Activated CD8-positive, alpha-beta memory T cell treated with anti-CD3 and anti-CD28 coated beads, Interleukin-2, amount 50 U/mL, for 24 hours (primary cell): ENCODE data around the gene PDYN.

ENCODE experiments used
- DNase-seq: peaks from one replicate; pipeline ENCODE4 v3.0.0-alpha.2; 2020; ENCODE audit errors: extremely low read depth

The PDYN gene

DNA sequence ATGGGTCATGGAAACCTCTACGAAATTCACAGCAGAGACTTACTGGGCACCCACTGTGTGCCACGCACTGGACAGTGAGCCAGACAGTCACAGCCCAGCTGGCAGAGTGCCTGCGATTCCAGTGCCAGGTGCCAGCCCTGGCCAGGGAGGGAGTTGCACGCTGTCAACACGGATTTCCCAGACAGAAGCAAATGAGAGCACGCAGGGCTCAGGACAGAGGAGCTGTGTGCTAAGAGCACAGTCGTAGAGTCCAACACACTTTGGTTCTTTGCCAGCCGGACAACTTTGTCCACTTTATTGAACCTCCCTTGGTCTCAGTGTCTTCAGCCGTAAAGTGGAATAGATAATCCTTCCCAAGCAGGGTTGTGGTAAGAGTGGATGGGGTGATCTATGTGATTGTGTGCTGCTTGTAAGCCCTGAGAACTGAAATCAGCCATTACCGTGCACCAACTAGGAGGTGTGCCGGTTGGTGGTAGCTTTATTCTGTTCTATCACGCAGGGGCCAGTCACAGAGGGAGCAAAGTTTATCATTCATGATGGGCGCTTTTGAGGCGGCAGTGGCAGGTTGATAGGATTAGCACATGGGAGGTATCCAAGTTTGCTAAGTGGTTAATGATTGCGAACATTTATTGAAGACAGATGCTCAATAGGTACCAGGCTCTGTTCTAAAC, 58.0 kb downstream of the PDYN start:
- DNase-seq = no peak

DNA sequence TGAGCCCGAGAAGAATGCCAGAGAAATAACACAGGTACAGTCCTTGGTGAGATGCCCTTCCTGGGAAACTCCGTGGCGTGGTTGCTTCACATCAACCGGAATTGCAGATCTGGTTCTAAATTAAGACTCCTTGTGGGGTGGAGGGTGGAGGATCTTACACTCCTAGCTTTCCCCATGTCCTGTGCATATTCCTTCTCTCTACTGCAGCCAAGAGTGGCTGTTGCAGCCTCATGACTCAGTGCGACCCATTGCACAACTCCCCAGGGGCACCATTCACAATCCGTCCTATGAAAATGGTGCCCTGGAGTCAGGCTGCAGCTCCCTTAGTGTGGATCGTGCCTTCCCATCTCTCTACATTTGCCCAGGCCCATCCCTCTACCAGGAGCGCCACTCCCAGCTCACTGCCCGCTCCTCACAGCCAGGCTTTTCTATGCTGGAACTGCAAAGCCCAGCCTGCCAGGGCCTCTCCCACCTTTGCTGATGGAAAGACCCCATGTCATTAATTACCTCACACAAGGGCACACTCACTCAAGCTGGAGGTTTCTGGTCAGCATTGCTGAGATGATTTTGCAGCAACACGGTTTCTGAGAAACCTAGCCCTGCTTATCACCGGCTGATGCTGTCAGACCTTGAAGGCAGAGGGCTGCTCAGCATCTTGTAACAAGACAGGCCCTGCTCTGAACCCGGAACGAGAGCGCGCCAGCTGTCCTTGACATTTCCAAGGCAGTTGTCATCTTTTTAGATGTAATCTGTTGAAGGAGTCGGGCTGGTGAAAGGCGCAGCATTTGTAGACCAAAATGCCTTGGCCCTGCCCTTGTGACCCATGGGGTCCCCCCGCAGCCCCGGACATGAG, 58.9 kb downstream of the PDYN start:
- no peak for DNase-seq

DNA sequence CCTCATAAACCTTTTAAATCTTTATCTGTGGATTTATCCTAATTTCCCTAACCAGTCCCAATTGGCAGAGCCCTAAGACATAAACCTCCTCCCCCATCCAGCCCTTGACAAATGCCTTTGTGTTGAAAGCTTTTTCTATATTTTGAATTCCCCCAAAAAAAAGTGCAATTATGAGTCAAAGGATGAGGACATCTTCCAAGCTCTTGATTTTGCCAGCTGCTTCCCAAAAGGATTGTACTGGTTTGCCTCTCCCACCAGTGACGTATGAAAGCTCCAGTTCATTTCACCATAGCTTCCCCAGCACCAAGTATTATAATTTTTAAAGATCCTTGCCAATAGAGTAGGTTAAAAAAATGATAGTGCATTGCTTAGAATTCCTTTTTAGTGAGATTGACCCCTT, 59.7 kb downstream of the PDYN start:
- no peak for DNase-seq

DNA sequence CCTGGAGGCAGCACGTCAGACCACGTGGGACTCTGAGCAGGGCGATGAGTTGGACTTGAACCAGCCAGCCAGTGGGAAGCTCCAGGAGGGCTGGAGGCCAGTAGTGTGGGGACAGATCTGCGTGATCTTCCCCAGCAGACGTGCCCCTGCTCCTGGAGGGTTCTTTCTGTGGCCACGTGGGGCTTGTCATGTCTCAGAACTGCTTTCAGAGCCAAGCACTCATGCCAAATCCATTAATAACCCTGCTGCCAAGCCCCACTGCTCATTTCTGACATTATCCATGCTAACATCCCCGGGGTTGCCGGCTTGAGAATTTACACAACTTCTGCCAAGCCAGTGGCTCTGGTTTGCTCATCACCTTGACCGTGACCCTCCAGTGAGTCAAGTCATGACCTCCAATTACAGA, 60.4 kb downstream of the PDYN start:
- DNase-seq = no peak

DNA sequence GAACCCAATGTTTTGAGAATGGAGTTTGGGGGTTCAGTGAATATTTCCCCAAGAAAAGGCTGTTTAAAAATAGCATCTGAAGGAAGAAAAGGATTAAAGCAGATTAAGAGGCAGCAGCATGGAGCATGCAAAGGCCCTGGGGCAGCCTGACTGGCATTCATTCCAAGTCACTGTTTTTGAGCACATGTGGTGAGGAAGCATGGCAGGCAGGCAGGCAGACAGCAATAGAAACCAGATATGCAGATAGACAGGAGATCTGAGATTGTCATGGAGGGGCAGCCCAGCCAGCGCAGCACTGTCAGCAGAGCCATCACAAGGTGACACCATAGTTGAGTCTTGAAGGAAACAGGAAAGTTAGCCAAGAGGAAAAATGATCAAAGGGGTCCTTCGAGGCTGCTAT, 60.9 kb downstream of the PDYN start:
- DNase-seq = no peak

DNA sequence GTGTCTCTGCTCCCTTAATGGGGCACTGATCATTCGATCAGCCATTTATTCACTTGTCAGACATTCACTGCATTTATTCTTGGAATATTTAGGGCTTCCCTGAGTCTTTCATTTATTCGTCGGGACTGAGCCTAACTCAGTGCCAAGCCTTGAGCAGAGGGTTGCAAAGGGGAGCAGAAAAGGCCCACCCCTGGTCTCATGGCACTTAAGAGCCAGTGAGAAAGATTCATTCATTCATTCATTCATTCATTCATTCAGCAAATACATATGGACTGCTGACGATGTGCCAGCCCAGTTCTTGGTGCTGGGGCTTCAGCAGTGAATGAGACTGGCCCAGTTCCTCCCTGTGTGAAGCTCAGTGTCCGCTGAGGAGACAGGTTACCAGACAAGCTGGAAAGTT, 62.0 kb downstream of the PDYN start:
- no peak for DNase-seq

DNA sequence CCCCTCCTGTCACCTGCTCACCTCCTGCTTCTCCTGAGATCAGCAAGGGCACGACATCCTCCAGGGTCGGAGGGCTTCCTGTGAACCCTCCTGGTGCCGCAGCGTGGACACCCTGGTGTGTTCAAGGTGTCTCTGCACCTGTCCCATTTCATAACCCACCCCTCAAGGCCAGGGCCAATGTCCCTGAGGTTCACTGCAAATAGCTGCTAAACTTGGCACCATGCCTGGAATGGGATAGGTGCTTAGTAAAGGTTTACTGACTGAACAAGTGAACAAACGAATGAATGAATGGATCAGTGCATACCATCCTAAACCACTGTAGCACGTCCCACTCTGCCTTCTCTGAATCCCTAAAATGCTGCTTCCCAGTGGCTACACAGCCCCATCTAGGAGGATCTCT, 63.7 kb downstream of the PDYN start:
- no peak for DNase-seq

DNA sequence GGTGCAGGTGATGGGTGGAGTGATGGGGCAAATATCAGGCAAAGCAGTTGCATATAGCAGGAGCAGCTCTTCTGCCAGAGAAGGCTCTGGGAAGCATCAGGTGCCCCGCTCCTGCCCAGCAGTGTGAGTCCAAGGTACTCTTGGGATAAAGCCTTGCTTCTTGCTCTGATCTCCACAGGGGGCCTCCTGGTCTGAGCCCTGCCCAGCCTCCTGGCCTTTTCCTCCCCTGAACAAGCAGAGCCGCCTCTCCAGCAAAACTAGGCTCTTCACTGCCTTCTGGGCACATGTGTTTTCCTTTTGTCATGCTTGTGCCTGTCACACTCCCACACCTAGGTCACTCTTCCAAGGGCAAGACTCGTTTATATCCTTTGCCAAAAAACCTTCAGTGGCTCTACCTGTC, 64.4 kb downstream of the PDYN start:
- no peak for DNase-seq

DNA sequence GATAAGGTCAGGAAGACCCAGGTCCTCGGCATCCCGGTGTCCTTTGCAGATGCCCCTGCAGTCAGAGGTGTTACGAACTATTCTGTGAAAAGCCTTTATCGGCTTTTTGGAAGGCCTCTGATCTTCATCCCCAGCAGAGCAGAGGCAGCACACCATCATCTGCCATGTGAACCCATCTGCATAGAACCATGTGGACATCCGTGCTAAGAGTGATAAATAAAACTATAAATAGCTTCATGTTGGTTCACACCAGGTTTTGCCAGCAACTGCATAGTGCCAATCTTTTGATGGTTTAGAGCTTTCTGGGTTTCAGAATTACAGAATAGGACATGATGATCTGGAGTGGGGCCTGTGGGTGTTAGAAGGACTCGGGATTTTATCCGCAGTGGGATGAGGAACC, 65.1 kb downstream of the PDYN start:
- DNase-seq = no peak
